HL-60 (cell line): ENCODE data around the gene MYRIP.

ENCODE experiments used
- DNase-seq, 2 experiments: peaks; one replicate each; pipeline ENCODE4 v3.0.0-alpha.2; 2010 to 2020; ENCODE audit warnings: low read depth in 1 of 2, low spot score in 1 of 2
- H3K27ac ChIP-seq: fragments of 250-450 bp; sonication (Bioruptor Pico); replicated peaks from 2 replicates; pipeline ENCODE4 v1.5.1; 2020; ENCODE audit warnings: mild to moderate bottlenecking, moderate library complexity
- H3K27me3 ChIP-seq: fragments of 250-450 bp; sonication (Bioruptor Pico); 2 replicates; pipeline ENCODE4 v1.5.1; 2021; ENCODE audit warnings: mild to moderate bottlenecking, moderate library complexity; ENCODE audit not compliant: insufficient read depth, poor library complexity, severe bottlenecking
- H3K4me3 ChIP-seq: replicated peaks from 2 replicates; pipeline ENCODE4 v1.5.1; 2011; ENCODE audit warnings: mild to moderate bottlenecking, control low read depth, low read length; ENCODE audit not compliant: insufficient read depth
- GABPA ChIP-seq: IDR thresholded peaks from 2 replicates; pipeline ENCODE4 v1.6.1; 2012; ENCODE audit warnings: low read depth
- POLR2AphosphoS5 ChIP-seq: IDR thresholded peaks from 2 replicates; pipeline ENCODE4 v1.6.1; 2012; ENCODE audit warnings: low read depth
- SPI1 ChIP-seq: IDR thresholded peaks from 2 replicates; pipeline ENCODE4 v1.6.1; 2012; ENCODE audit warnings: low read depth, mild to moderate bottlenecking, borderline replicate concordance
- TF ChIP-seq, protein P1 (sequence below): IDR thresholded peaks from one replicate; pipeline ENCODE4 v1.5.1; 2011; ENCODE audit warnings: low read length, control low read depth, inconsistent platforms; ENCODE audit not compliant: insufficient read depth
- TF ChIP-seq, protein P2 (sequence below): IDR thresholded peaks from 2 replicates; pipeline ENCODE4 v1.6.1; 2012; ENCODE audit warnings: low read depth; ENCODE audit not compliant: insufficient replicate concordance

Gene MYRIP

DNA sequence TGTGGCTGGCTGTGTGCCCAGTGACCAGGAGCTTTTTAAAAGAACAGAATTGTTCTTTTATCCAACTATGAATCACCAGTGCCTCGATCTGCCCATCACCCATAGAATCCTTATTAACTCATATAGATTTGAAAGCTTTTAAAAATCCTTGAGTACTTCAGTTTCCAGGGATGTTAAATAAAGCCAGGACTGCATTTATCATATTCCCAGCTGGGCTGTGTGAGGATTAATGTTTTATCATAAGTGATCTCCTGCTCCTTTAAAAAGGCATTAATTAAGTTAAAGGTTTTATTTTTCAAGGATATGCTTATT lies 234.0 kb downstream of the MYRIP start:
- H3K4me3 ChIP-seq = no peak overlapping the region
- TF ChIP-seq SPI1 (no peak), GABPA (no peak), POLR2AphosphoS5 (no peak)
- TF ChIP-seq, protein P1, sequence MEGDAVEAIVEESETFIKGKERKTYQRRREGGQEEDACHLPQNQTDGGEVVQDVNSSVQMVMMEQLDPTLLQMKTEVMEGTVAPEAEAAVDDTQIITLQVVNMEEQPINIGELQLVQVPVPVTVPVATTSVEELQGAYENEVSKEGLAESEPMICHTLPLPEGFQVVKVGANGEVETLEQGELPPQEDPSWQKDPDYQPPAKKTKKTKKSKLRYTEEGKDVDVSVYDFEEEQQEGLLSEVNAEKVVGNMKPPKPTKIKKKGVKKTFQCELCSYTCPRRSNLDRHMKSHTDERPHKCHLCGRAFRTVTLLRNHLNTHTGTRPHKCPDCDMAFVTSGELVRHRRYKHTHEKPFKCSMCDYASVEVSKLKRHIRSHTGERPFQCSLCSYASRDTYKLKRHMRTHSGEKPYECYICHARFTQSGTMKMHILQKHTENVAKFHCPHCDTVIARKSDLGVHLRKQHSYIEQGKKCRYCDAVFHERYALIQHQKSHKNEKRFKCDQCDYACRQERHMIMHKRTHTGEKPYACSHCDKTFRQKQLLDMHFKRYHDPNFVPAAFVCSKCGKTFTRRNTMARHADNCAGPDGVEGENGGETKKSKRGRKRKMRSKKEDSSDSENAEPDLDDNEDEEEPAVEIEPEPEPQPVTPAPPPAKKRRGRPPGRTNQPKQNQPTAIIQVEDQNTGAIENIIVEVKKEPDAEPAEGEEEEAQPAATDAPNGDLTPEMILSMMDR = no peak
- TF ChIP-seq, protein P2, sequence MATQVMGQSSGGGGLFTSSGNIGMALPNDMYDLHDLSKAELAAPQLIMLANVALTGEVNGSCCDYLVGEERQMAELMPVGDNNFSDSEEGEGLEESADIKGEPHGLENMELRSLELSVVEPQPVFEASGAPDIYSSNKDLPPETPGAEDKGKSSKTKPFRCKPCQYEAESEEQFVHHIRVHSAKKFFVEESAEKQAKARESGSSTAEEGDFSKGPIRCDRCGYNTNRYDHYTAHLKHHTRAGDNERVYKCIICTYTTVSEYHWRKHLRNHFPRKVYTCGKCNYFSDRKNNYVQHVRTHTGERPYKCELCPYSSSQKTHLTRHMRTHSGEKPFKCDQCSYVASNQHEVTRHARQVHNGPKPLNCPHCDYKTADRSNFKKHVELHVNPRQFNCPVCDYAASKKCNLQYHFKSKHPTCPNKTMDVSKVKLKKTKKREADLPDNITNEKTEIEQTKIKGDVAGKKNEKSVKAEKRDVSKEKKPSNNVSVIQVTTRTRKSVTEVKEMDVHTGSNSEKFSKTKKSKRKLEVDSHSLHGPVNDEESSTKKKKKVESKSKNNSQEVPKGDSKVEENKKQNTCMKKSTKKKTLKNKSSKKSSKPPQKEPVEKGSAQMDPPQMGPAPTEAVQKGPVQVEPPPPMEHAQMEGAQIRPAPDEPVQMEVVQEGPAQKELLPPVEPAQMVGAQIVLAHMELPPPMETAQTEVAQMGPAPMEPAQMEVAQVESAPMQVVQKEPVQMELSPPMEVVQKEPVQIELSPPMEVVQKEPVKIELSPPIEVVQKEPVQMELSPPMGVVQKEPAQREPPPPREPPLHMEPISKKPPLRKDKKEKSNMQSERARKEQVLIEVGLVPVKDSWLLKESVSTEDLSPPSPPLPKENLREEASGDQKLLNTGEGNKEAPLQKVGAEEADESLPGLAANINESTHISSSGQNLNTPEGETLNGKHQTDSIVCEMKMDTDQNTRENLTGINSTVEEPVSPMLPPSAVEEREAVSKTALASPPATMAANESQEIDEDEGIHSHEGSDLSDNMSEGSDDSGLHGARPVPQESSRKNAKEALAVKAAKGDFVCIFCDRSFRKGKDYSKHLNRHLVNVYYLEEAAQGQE = no peak
- DNase-seq = no peak
- H3K27me3 ChIP-seq = no peaks in the 10 kb centered on the region
- no peak overlapping the region for H3K27ac ChIP-seq

DNA sequence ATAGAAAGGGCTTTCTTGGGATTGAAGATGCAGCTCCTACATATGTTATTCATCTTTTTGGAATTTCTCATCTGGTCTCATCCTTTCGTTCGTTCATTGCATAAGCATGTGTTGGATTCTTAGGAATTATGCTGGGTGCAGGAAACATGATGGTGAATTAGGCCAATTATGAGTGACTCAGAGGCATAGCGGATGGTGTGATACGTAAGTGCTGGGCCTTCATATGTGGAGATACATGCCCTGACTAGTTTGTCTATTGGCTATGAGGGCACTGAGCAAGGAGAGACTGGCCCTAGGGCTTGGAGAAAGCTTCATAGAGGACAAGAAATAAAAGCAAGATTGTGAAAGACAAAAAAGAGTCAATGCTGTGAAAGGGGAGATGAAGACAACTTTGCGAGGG lies 235.1 kb downstream of the MYRIP start:
- H3K27me3 ChIP-seq = no peaks in the 10 kb centered on the region
- H3K4me3 ChIP-seq = no peak overlapping the region
- DNase-seq = no peak
- TF ChIP-seq SPI1 = no peak
- no peak overlapping the region for H3K27ac ChIP-seq

DNA sequence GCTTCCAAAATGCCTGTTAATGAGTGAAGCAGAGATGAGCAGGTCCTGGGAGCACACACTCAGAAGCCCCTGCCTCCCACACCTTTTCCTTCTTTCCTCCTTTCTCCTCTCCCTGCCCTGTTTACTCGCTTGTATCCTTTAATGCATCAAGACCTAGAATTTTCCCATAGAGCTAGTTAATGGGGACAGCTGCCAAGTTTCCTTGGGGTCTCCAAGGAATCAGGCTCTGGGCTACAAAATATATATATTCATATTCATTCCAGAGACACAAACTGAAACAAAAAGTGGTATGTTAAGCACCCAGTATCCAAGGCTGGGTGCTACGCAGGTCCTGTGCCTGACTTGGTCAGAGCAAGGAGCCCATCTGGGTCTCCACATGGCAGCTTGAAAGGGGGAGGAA lies 235.6 kb downstream of the MYRIP start:
- Histone ChIP-seq H3K27me3 (no peaks in the 10 kb centered on the region), H3K4me3 (no peak overlapping the region), H3K27ac (no peak overlapping the region)
- no peak for DNase-seq
- TF ChIP-seq GABPA (no peak), SPI1 (no peak), POLR2AphosphoS5 (no peak)
- TF ChIP-seq, protein P2 = no peak
- TF ChIP-seq, protein P1 = no peak

DNA sequence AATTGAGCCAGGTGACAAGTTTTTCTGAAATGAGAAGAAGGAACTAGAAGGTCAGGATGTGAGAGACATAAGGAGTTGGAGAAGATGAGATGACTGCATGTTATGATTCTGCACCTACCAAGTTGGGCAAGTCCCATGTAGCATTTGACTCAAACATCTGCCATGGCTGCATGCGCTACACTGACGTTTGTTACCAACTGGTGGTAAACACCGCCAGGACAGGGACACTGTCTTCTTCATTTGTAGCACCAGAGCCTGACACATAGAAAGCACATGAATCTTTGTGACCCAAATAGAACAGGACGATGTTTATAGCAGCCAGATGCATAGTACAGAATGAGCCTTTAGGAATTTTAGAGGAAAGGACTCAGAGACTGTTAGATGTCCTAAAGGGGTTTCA lies 236.7 kb downstream of the MYRIP start:
- no peak overlapping the region for H3K27ac ChIP-seq
- DNase-seq = no peak
- TF ChIP-seq, protein P2 = no peak
- TF ChIP-seq, protein P1 = no peak
- TF ChIP-seq POLR2AphosphoS5 (no peak), SPI1 (no peak), GABPA (no peak)

More for the DNA sequence above, 236.7 kb downstream of the MYRIP start:
- H3K27me3 ChIP-seq = no peaks in the 10 kb centered on the region
- no peak overlapping the region for H3K4me3 ChIP-seq
